HepG2 (cell line): ENCODE results near the gene ZFAND2B. TPM values are rescaled to one million over a fixed set of nuclear protein-coding genes. Genes with fewer than 3 reads are reported as not detected.

Experiments
- ARID3A ChIP-seq: IDR thresholded peaks from 2 replicates; pipeline ENCODE4 v1.6.1; 2012; ENCODE audit warnings: low read depth, low read length, improper control_type of control experiment
- CHCHD3 ChIP-seq: sonication (generic); formaldehyde crosslinking; IDR thresholded peaks from 2 replicates; pipeline ENCODE4 v1.8.0; 2022; ENCODE audit warnings: mild to moderate bottlenecking, missing genetic modification reagents, moderate library complexity
- DMAP1 ChIP-seq: IDR thresholded peaks from 2 replicates; pipeline ENCODE4 v1.6.1; 2016
- FOXJ3 ChIP-seq: sonication (generic); formaldehyde crosslinking; IDR thresholded peaks from 2 replicates; pipeline ENCODE4 v1.4.0; 2020; ENCODE audit warnings: missing genetic modification reagents, mild to moderate bottlenecking, borderline replicate concordance
- MAFG ChIP-seq: sonication (generic); formaldehyde crosslinking; IDR thresholded peaks from 2 replicates; pipeline ENCODE4 v1.5.1; 2020; ENCODE audit warnings: mild to moderate bottlenecking, missing genetic modification reagents
- MLLT10 ChIP-seq: sonication (generic); formaldehyde crosslinking; IDR thresholded peaks from 2 replicates; pipeline ENCODE4 v1.4.0; 2020; ENCODE audit warnings: missing genetic modification reagents
- MXD1 ChIP-seq: sonication (generic); formaldehyde crosslinking; IDR thresholded peaks from 2 replicates; pipeline ENCODE4 v1.4.0; 2020; ENCODE audit warnings: mild to moderate bottlenecking, missing genetic modification reagents
- NKX3-1 ChIP-seq: sonication (generic); formaldehyde crosslinking; IDR thresholded peaks from 2 replicates; pipeline ENCODE4 v1.5.0; 2020; ENCODE audit warnings: missing genetic modification reagents
- NPAS2 ChIP-seq: sonication (generic); formaldehyde crosslinking; IDR thresholded peaks from 2 replicates; pipeline ENCODE4 v1.8.0; 2022; ENCODE audit warnings: mild to moderate bottlenecking, missing genetic modification reagents, borderline replicate concordance
- NR2F1 ChIP-seq, 2 experiments: fragments of 450-650 bp in 1 of 2; formaldehyde crosslinking in 1 of 2; IDR thresholded peaks; 2 replicates each; pipeline versions ENCODE4 v1.5.0 to v1.6.1; 2016 to 2020; ENCODE audit warnings: mild to moderate bottlenecking in 1 of 2, missing compliant biosample characterization in 1 of 2, missing genetic modification reagents in 1 of 2, moderate library complexity in 1 of 2
- PRDM15 ChIP-seq: sonication (generic); formaldehyde crosslinking; IDR thresholded peaks from 2 replicates; pipeline ENCODE4 v1.4.0; 2020; ENCODE audit warnings: missing genetic modification reagents
- SATB2 ChIP-seq: sonication (generic); formaldehyde crosslinking; IDR thresholded peaks from 2 replicates; pipeline ENCODE4 v1.5.0; 2020; ENCODE audit warnings: missing genetic modification reagents
- SSRP1 ChIP-seq: IDR thresholded peaks from 2 replicates; pipeline ENCODE4 v1.6.1; 2016; ENCODE audit warnings: control low read depth
- TOE1 ChIP-seq: sonication (generic); formaldehyde crosslinking; IDR thresholded peaks from 2 replicates; pipeline ENCODE4 v1.4.0; 2020; ENCODE audit warnings: mild to moderate bottlenecking, missing genetic modification reagents
- ZBTB4 ChIP-seq: sonication (generic); formaldehyde crosslinking; IDR thresholded peaks from 2 replicates; pipeline ENCODE4 v1.4.0; 2020; ENCODE audit warnings: missing genetic modification reagents, mild to moderate bottlenecking, borderline replicate concordance
- ZFP90 ChIP-seq: sonication (generic); formaldehyde crosslinking; IDR thresholded peaks from 2 replicates; pipeline ENCODE4 v1.8.0; 2022; ENCODE audit warnings: missing genetic modification reagents, mild to moderate bottlenecking, inconsistent platforms, borderline replicate concordance
- ZNF350 ChIP-seq: sonication (generic); formaldehyde crosslinking; IDR thresholded peaks from 2 replicates; pipeline ENCODE4 v1.4.0; 2020; ENCODE audit warnings: mild to moderate bottlenecking, low read depth, missing genetic modification reagents, borderline replicate concordance
- ZNF605 ChIP-seq: sonication (generic); formaldehyde crosslinking; IDR thresholded peaks from 2 replicates; pipeline ENCODE4 v1.8.0; 2022; ENCODE audit warnings: mild to moderate bottlenecking, missing genetic modification reagents
- ZNF777 ChIP-seq: sonication (generic); formaldehyde crosslinking; IDR thresholded peaks from 2 replicates; pipeline ENCODE4 v1.4.0; 2020; ENCODE audit warnings: missing genetic modification reagents
- ZNF839 ChIP-seq: sonication (generic); formaldehyde crosslinking; IDR thresholded peaks from 2 replicates; pipeline ENCODE4 v1.4.0; 2020; ENCODE audit warnings: missing genetic modification reagents, mild to moderate bottlenecking, borderline replicate concordance
- polyA plus RNA-seq, 8 experiments: library from polyadenylated mRNA; depleted of rRNA in 3 of 8; stranded (reverse) in 7 of 8; unstranded in 1 of 8; fragments of >200 nt; fragmentation: Illumina TruSeq in 4 of 8; extraction: Trizol in 4 of 8; gene quantifications; 2 replicates each; pipeline versions ENCODE4 v1.2.1 to v1.2.3, GENCODE V29; 2011 to 2016; ENCODE audit warnings: low read depth in 4 of 8, missing spikeins in 1 of 8, mixed read lengths in 1 of 8; ENCODE audit not compliant: insufficient read depth in 1 of 8
- total RNA-seq, 5 experiments: library from RNA; depleted of rRNA; stranded (reverse); fragments of >200 nt; fragmentation: Illumina TruSeq; extraction: Trizol; gene quantifications; 2 replicates each; pipeline ENCODE4 v1.2.3, GENCODE V29; 2016; ENCODE audit warnings: low read depth in 1 of 5

Gene ZFAND2B
- total and polyA plus RNA-seq, 2 of the 13 experiments (the other 11 are each of a cell fraction or from before 2014, with no cell fraction given) = 53.3 to 115 TPM

- TF ChIP-seq PRDM15 (CRISPR knock-in tag) (0 out of 2 replicates have a peak, but pooled peaks have one; percentile 43), ZNF350 (no peak; the same call in 1 of the 2 replicates), SSRP1 (peak; percentile 87; the same call in 1 of the 2 replicates), ARID3A (no peak), FOXJ3 (CRISPR knock-in tag) (peak; percentile 63; the same call in 1 of the 2 replicates), MXD1 (CRISPR knock-in tag) (peak; percentile 30; the same call in 1 of the 2 replicates), DMAP1 (CRISPR knock-in tag) (peak; percentile 95), NKX3-1 (0 out of 2 replicates have a peak, but pooled peaks have one; percentile 17), ZBTB4 (CRISPR knock-in tag) (peak; percentile 31; the same call in 1 of the 2 replicates), SATB2 (CRISPR knock-in tag) (no peak), ZNF605 (CRISPR knock-in tag) (no peak; the same call in 1 of the 2 replicates), MAFG (CRISPR knock-in tag) (no peak), ZNF777 (CRISPR knock-in tag) (no peak), MLLT10 (no peak), ZNF839 (CRISPR knock-in tag) (no peak; the same call in 1 of the 2 replicates), NR2F1 (CRISPR knock-in tag; IDR thresholded peaks at IDR 0.05) (no peak), NPAS2 (no peak), TOE1 (CRISPR knock-in tag) (no peak), ZFP90 (CRISPR knock-in tag) (peak; percentile 91; the same call in 1 of the 2 replicates), CHCHD3 (CRISPR knock-in tag) (0 out of 2 replicates have a peak, but pooled peaks have one; percentile 24)
Measured at GRCh38 chr2:219177552-219178376, 28.8 kb upstream of the ZFAND2B start, which contains the start of gene RETREG2 (continued).
